GM18526 (cell line): ENCODE data around the gene KHSRP.
A peak's percentile ranks its signal among the peaks of the same experiment; 100 is the strongest.

Experiments
- POLR2A ChIP-seq: IDR thresholded peaks from 3 replicates; pipeline ENCODE4 v1.6.1; 2011; ENCODE audit not compliant: insufficient read length; ENCODE audit errors: extremely low read depth

Gene KHSRP

DNA sequence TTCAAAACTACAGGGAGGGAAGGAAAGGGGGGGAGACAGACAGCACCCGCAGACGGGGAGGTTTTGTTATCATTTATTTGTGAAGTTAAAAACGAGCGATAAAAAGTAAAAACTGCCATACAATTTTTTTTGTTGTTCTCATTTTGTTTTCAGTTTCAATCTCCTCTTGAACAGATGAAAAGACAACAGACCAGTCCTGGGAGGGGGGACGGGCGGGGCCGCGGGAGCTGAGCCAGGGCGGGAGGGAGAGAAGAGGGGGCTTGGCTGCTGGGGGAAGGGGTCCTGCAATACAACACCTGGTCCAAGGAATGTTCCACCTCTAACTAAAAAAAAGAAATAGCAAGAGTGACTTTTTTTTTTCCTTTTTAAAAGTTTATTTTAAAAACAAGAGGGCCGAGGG, 11.3 kb downstream of the KHSRP start:
- TF ChIP-seq POLR2A = no peak

DNA sequence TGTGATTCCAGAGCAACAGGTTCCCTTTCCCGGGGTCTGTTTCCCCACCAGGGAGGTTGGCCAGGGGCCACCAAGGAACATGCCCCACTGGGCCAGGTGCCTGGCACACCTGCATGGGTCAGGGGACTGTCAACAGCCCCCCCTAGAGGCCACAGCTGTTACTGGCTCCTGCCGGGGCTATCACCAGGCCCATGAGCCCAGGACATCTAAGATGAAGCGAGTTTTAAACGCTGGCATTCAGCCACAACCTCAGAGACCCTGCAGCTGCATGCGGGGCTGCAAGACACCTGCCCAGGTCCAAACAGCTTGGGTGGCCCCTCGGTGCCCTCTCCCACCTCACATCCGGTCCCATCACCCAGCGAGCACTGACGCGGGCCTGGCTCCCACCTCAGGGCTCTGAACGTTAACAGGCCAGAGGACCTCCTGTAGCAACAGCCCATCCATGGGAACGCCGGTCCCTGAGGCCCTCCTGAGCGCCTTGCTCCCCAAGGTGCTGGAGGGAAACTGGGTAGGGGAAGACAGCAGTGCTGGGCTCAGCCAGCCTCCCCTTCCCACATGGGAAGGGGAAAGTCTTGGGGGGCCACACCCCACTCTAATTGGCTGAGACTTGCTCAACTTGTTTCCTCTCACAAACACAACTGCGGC, 12.0 kb downstream of the KHSRP start:
- TF ChIP-seq POLR2A = no peak

DNA sequence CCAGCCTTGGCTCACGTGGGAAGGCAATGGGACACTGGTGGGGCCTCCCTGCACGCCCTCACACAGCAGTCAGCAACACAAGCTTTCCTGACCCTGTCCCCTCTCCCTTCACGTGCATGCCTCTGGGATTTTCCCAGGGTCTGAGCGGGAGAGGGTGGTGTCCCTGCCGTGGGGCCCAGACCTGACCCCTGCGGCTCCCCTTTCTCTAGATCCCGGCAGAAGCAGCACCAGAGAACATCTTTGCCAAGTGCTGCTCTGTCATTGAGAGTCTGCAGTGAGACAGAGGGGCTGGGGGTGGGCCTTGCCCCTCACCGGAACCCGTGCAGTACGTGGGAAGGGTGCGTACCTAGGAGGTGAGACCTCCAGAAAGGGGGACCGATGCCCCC, 12.6 kb downstream of the KHSRP start:
- TF ChIP-seq POLR2A = no peak

DNA sequence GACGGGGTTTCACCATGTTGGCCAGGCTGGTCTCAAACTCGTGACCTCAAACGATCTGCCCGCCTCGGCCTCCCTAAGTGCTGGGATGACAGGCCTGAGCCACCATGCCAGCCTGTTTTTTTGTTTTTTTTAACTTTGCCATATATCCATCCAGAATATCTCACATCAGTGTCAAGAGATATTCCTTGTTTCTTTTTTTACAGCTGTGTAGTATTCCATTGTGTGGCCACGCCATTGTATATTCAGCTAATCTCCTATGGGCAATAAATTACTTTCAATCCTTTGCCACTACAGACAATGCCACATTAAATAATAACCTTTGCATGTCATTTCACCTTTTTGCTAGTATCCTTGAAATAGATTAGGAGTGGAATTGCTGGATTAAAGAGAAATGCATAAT, 15.3 kb downstream of the KHSRP start:
- TF ChIP-seq POLR2A = no peak

DNA sequence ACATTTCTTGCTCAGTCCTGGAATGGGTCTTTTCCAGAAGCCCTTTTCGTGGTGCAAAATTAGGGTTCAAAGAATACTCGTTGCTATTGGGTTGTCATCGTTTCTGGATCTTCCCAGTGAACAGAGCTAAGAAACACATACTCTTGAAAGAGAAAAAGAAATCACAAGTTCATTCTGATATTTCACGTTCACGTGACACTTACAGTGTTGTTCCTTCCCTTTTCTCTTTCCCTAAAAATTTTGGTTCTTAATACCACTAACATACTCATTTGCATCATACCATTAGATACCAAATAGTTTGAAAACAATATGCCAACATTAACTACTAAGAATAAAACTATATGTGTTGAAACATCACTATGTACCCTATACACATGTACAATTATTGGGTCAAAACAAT, 18.2 kb downstream of the KHSRP start:
- no peak for TF ChIP-seq POLR2A

DNA sequence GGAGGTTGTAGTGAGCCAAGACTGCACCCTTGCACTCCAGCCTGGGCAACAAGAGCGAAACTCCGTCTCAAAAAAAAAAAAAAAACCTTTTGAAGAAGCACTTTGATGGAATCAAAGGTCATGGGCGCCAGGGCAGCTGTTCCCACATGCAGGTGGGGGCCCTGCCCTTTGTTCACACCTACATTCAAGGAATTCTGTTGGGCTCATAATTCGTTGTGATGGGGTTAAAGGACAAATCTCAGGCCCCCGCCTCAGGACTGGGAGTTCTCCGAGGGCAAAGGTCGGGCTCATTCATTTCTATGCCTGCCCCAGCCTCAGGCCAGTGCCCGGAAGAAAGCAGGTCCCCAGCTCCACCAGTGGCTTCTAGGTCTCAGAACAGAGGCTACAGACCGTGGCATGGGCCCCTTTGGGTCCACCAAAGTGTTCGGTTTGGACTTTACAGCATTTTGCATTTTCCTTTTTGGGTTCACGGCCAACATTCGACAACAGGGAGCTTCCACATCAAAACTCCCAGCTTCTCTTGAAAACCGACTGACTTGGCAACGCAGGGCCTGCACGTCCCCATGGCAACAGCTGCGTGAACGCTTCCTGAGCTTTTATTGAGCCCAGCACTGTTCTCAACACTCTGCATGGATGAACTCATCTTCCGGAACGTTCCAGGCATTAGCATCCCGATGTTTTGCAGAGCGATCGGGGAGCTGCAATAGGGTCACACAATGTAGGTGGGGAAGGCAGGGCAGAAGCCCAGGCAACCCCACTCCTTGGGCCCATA, 21.6 kb downstream of the KHSRP start:
- TF ChIP-seq POLR2A = no peak

DNA sequence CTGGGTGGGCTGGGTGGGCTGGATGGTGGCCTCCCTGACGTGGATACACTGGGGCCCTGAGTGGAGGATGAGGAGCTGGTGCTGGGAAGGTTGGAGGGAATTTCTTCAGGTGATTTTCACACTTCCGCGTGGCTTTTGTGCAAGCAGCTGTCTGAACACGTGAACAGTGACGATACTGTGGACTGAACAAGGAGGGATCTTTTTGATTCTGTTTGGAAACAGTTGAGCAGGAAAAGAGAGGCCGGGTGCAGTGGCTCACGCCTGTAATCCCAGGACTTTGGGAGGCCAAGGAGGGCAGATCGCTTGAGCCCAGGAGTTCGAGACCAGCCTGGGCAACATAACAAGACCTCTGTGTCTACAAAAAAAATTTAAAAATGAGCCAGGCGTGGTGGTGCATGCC, 22.6 kb downstream of the KHSRP start:
- TF ChIP-seq POLR2A = no peak

DNA sequence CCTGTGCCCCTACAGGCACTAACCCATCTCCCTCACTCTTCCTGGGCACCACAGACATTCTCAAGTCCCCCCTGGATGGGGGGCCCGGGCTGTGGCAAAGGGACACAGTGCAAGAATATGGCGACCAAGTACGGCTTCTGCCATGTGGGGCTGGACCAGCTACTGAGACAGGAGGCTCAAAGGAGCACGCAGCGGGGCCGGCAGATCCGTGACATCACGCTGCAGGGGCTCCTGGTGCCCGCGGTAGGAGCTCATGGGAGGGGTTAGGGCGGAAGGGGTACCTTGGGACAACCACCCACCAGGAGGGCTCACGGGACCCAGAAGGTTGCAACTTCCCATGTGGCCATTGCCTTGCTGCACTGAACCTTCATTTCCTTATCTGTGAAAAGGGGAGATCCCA, 28.3 kb downstream of the KHSRP start:
- no peak for TF ChIP-seq POLR2A

DNA sequence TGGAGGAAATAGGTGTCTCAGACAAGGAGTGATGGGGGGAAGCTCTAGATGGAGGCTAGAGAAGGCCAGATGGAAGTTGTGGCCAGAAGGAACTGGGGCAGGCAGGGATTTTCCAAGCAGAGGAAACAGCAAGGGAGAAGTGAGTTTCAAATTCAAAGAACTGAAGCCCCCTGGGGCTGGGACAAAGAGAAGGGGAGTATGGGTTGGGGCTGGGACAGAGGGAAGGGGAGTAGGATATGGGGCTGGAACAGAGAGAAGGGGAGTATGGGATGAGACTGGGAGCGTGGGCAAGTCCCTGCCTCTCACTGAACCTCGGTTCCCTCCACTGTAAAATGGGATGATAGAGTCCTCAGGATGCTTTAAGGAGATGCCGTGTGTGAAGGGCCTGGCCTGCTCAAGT, 29.8 kb downstream of the KHSRP start:
- TF ChIP-seq POLR2A = no peak

DNA sequence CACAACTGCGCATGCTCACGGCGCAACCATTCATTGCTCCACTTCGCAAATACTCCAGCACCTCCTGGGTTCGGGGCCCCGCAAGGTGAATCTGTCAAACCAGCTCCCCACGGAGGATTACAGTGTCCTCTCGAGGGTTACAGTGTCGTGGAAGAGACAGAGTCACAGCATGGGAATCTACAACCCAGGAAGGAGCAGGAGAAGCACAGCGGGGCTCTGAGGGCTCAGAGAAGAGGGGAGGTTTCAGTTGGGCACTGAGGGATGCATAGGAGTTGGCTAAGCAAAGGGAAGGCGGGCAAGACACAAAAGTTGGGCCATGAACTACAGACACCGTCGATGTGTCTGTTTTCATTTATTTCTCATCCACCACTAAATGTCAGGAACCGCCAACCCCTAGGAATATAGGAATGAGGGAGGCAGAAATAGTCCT, 30.6 kb downstream of the KHSRP start:
- no peak for TF ChIP-seq POLR2A

DNA sequence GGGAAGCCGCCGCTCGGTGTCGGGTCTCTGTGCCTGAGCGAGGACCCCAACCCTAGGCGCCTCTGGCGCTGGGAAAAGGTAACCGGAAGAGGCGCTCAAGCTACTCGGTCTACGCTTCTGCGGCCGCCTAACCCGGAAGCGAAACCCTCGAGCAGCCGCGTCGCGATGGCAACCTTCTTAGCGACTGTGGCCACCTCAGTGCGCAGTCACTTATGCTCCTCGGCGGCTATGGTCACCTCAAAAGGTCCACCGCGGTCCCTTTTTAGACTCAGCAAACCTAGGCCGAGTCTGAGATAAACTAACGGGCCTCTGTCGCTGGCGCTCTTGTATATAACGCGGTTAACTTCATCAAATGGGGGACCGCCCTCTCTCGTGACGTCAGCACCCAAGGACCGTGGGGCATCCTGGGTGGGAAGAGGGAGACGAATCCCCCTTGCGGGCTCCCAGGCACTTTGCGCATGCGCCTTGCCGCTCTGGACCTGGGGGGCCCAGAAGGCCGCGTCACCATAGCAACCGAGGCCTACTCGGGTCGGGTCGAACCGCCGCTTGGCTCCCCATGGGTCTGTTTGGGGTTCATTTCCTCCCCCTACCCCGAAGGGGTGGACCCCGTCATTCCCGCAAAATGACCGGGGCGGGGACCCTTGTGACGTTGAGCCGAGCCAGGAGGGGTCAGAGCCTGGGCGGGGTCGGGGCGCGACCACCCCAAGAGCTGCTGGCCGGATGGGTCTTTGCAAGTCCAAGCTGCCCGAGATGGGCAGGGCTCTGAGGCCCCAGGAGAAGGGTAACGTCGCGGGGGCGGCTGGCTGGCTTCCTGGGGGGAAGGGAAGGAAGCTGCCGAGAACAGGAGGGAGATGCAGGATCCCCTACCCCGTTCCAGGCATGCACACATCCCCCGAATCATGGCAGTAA, 31.3 kb downstream of the KHSRP start, which contains the start of gene GTF2F1:
Gene GTF2F1 (minus strand): TSS at position 91 of the 909 bp plus-strand sequence. CDS start 169 bp downstream, outside the sequence.
- peak; percentile 67 for TF ChIP-seq POLR2A

DNA sequence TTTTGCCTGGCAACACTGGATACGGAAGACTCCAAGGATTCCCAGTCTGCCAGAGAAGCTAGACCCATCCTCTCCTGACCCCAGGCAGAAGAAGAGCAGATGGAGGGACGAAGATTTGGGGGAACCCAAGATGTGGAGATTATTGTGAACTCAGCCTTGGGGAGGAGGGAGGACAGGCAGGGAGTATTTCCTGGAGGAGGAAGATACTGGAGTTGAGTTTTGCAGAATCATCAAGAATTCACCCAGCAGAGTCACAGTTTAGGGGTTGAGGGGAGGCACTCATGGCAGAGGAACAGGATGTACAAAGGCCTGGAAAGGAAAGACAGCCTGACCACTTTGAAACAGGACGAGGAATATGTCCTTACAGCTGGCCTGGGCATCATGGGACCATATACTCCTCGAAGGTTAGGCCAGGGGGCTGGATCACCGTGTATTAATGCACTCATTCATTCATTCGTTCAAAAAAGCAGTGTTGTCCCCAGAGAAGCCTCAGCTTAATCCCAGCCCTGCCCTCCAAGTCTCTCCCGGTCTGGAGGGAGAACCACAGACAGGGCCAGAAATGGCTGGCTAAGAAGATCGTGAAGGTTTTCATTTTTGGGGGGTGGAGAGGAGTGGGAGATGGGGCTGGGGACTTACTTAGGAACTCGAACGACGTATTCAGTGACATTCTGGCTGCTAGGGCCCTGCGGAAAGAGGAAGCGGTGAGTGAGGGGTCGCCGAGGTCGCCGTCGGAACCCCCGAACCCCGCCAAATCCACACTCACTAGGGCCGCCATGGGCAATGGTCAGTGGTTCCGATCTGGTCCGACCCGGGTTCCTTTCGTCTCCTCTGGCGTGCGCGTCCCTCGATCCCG, 32.2 kb downstream of the KHSRP start:
- no peak for TF ChIP-seq POLR2A

DNA sequence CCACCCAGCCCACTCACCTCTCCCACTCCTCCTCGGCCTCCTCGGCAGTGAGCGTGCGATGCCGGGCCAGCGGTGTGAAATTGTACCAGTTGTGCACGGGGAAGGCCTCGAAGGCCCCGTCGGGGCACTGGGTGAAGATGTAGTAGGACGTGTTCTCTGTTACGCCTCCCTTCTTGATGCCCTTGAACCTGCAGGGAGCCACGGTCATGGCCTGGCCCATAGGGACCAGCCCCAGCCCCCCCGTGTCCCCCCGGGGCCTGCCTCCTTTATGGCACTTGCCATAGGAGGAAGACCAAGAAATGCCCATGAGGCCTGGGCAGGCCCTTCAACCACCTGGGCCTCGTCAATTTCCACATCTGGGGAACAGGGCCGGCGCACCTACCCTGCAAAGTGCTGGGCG, 37.2 kb downstream of the KHSRP start:
- TF ChIP-seq POLR2A = no peak

DNA sequence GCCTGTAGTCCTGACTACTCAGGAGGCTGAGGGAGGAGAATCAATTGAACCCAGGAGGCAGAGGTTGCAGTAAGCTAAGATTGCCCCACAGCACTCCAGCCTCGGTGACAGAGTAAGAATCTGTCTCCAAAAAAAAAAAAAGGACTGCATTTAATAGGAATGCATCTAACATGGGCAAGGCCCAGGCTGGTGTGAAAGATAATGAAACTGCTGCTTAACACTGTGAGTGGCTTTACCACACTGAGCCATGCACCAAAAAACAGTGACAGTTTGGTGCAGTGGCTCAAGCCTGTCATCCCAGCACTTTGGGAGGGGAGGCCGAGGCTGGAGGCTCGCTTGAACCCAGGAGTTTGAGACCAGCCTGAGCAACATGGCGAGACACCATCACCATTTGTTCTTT, 40.2 kb downstream of the KHSRP start:
- TF ChIP-seq POLR2A = no peak

DNA sequence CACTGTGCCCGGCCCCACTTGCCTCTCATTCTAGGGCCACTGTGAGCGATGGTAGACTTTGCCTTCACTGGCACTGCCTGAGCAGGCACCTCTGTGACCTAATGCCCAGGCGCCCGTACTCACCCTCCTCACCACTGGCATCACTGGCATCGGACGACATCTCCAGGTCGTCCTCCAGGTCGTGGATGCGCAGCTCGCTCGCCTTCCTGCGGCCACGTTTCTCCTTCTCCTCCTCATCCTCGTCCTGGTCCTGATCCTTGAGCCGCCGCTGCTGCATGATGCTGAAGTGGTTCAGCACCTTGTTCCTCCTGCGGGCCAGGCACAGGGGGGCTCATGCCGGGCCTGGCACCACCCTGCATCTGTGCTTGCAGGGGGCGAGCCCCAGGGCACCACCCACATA, 41.4 kb downstream of the KHSRP start:
- no peak for TF ChIP-seq POLR2A
